KOPT-K1 (cell line): ENCODE results near the gene ATP6V0A1.

Source experiments
- H3K27ac ChIP-seq: fragments of 200-600 bp; sonication (generic); 2 replicates; pipeline ENCODE4 v1.5.1; 2016; ENCODE audit warnings: antibody characterized with exemption, mild to moderate bottlenecking, low read depth, low read length; ENCODE audit not compliant: poor library complexity, severe bottlenecking
- H3K36me3 ChIP-seq: fragments of 200-600 bp; sonication (generic); 2 replicates; pipeline ENCODE4 v1.5.1; 2017; ENCODE audit warnings: antibody characterized with exemption, mild to moderate bottlenecking, low read length, moderate library complexity; ENCODE audit not compliant: insufficient read depth
- H3K9me3 ChIP-seq: fragments of 200-600 bp; sonication (generic); 2 replicates; pipeline ENCODE4 v1.5.1; 2017; ENCODE audit warnings: antibody characterized with exemption, low read length, mild to moderate bottlenecking; ENCODE audit not compliant: insufficient read depth, poor library complexity, severe bottlenecking

ATP6V0A1 gene

DNA sequence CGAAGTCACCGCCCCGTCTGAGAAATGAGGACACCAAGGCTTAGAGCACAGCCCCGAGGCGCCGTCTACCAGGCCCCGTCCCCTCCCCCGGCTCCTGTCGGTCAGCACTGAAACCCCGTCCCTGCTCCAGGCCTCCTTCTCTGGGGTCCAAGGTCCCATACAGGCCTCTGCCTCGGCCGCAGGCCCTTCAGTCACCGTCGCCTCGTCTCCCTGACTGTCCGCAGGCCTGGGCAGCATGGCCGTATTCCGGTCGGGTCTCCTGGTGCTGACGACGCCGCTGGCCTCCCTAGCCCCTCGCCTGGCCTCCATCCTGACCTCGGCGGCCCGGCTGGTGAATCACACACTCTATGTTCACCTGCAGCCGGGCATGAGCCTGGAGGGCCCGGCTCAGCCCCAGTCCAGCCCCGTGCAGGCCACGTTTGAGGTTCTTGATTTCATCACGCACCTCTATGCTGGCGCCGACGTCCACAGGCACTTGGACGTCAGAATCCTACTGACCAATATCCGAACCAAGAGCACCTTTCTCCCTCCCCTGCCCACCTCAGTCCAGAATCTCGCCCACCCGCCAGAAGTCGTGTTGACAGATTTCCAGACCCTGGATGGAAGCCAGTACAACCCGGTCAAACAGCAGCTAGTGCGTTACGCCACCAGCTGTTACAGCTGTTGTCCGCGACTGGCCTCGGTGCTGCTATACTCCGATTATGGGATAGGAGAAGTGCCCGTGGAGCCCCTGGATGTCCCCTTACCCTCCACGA is 103.9 kb downstream of the ATP6V0A1 start:
- Histone ChIP-seq H3K27ac (peak overlapping the region; percentile 76), H3K36me3 (peaks cover 32% of the 10 kb centered on the region), H3K9me3 (no peaks in the 10 kb centered on the region)

GRCh38 chr17:42563143-42563509 is 104.4 kb downstream of the ATP6V0A1 start:
- Histone ChIP-seq H3K9me3 (no peaks in the 10 kb centered on the region), H3K36me3 (peaks cover 32% of the 10 kb centered on the region), H3K27ac (peak overlapping the region; percentile 76)

- Histone ChIP-seq H3K36me3 (peaks cover 35% of the 10 kb centered on the region), H3K9me3 (no peaks in the 10 kb centered on the region), H3K27ac (peak overlapping the region; percentile 76)
These were observed 104.9 kb downstream of the ATP6V0A1 start for GRCh38 chr17:42563543-42563942.

DNA sequence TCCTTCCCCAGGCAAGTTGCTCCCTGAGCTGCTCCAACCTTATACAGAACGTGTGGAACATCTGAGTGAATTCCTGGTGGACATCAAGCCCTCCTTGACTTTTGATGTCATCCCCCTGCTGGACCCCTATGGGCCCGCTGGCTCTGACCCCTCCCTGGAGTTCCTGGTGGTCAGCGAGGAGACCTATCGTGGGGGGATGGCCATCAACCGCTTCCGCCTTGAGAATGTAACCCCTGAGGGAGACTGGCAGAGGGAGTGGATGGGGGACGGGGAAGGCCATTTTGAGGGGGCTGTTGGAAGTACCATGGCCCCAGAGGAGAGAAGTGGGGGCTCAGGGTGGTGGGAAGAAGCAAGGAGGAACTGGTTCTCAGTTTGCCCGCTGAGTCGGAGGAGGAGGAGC is 105.3 kb downstream of the ATP6V0A1 start:
- Histone ChIP-seq H3K27ac (no peak overlapping the region), H3K36me3 (peaks cover 39% of the 10 kb centered on the region), H3K9me3 (no peaks in the 10 kb centered on the region)

DNA sequence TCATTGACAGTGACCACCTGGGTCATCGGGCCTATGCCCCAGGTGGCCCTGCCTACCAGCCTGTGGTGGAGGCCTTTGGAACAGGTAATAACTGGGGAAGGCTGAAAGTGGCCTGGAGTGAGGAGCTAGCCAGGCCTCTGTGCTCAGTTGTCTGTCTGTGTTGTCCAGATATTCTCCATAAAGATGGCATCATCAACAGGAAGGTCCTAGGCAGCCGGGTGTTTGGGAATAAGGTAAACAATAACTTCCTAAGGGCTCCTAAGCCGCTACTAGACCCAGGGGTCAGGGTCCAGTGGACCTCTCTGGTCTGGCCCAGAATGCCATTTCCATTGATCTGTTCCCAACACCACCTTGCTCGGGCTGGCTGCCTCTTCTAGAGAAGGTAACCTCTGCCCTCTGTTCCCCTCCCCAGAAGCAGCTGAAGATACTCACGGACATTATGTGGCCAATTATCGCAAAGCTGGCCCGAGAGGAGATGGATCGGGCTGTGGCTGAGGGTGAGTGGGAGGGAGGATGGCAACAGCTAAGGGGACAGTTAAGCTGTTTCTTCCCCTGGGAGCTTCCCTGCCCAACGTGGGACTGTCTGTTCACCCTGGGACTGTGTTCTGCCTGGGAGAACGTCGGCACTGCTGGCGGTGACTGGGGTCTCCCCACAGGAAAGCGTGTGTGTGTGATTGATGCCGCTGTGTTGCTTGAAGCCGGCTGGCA is 106.3 kb downstream of the ATP6V0A1 start:
- H3K36me3 ChIP-seq: peaks cover 49% of the 10 kb centered on the region
- H3K9me3 ChIP-seq: no peaks in the 10 kb centered on the region
- H3K27ac ChIP-seq: no peak overlapping the region

- H3K36me3 ChIP-seq: peaks cover 56% of the 10 kb centered on the region
These were observed 107.0 kb downstream of the ATP6V0A1 start for GRCh38 chr17:42565523-42566214.

DNA sequence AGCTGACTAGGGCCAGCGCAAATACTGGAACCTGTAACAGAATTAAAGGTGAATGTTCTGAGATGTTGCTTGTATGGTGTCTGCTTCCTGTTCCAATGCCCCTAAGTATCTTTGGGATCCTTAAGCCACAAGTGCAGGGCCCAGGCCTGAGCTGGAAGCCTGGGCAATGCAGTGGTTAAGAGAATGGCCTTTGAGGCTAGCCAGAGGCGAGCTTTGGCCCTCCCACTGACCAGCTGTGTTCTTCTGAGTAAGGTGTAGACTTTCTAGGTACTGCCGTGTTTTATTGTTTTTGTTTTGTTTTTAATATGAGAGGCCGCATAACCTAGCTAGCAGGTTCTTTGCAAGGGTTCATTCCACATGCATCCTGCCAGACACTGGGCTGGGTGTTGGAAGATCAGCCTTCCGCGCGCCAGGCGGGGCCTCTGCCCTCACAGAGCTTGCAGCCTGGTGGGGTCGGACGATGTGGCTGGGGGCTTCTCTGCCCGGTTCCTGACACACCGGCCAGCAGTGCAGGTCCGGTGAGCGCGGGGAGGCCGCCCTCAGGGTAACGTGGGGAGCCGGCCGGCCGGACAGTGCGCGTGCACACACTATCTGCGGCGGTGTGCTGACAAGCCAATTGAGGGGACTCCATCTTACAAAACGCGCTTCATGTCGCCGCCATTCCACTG is 107.7 kb downstream of the ATP6V0A1 start:
- Histone ChIP-seq H3K36me3 (peaks cover 63% of the 10 kb centered on the region), H3K27ac (peak overlapping the region; percentile 90), H3K9me3 (no peaks in the 10 kb centered on the region)

More at GRCh38 chr17:42565523-42566214, 107.0 kb downstream of the ATP6V0A1 start:
- Histone ChIP-seq H3K27ac (peak overlapping the region; percentile 90), H3K9me3 (no peaks in the 10 kb centered on the region)

- Histone ChIP-seq H3K9me3 (no peaks in the 10 kb centered on the region), H3K36me3 (peaks cover 70% of the 10 kb centered on the region), H3K27ac (peak within 1 kb of the TSS; percentile 90)
These were observed 108.3 kb downstream of the ATP6V0A1 start, which contains the start of gene MLX for GRCh38 chr17:42566883-42567573. Gene MLX (plus strand): TSS chr17:42567100. CDS start chr17:42567125, 25 bp downstream.

- Histone ChIP-seq H3K27ac (no peak overlapping the region), H3K36me3 (peaks cover 81% of the 10 kb centered on the region), H3K9me3 (no peaks in the 10 kb centered on the region)
These were observed 109.8 kb downstream of the ATP6V0A1 start for GRCh38 chr17:42568341-42569111.

GRCh38 chr17:42571435-42572225 is 113.0 kb downstream of the ATP6V0A1 start:
- Histone ChIP-seq H3K36me3 (peaks cover 81% of the 10 kb centered on the region), H3K27ac (no peak overlapping the region), H3K9me3 (no peaks in the 10 kb centered on the region)
